Naive B cell (primary cell): ENCODE results near the gene ARHGEF28. TPM values are rescaled to one million over a fixed set of nuclear protein-coding genes. Genes with fewer than 3 reads are reported as not detected.

Source experiments
- ATAC-seq, 2 donors: fragments of 150-1000 bp; cut with Tn5 transposase; 2 replicates each; pipeline ENCODE4 v1.10.0; 2021; ENCODE audit warnings: low read depth in 2 of 2, mild to moderate bottlenecking in 2 of 2, moderate library complexity in 2 of 2
- DNase-seq: peaks from one replicate; pipeline ENCODE4 v3.0.0; 2022
- H3K27ac Mint-ChIP-seq, 6 donors: one replicate each; pipeline ENCODE4 v1.8.0; 2020 to 2022; ENCODE audit warnings: mild to moderate bottlenecking in 6 of 6, mixed read lengths in 6 of 6, moderate library complexity in 5 of 6, inconsistent platforms in 2 of 6
- H3K27me3 Mint-ChIP-seq, 3 donors: one replicate each; pipeline ENCODE4 v1.8.0; 2021 to 2022; ENCODE audit warnings: mixed read lengths in 3 of 3, mild to moderate bottlenecking in 1 of 3
- H3K36me3 Mint-ChIP-seq, 2 donors: one replicate each; pipeline ENCODE4 v1.8.0; 2020 to 2022; ENCODE audit warnings: mixed read lengths in 2 of 2, inconsistent platforms in 1 of 2, mild to moderate bottlenecking in 1 of 2
- H3K4me1 Mint-ChIP-seq, 3 donors: one replicate each; pipeline ENCODE4 v1.8.0; 2020 to 2022; ENCODE audit warnings: mixed read lengths in 3 of 3, inconsistent platforms in 1 of 3, mild to moderate bottlenecking in 1 of 3, moderate library complexity in 1 of 3
- H3K4me3 Mint-ChIP-seq, 8 donors: one replicate each; pipeline ENCODE4 v1.8.0; 2020 to 2022; ENCODE audit warnings: mild to moderate bottlenecking in 8 of 8, mixed read lengths in 8 of 8, moderate library complexity in 8 of 8, inconsistent platforms in 2 of 8
- H3K9me3 Mint-ChIP-seq, 7 donors: one replicate each; pipeline ENCODE4 v1.8.0; 2020 to 2022; ENCODE audit warnings: mixed read lengths in 7 of 7, mild to moderate bottlenecking in 5 of 7, inconsistent platforms in 2 of 7, moderate library complexity in 1 of 7
- polyA plus RNA-seq, 6 donors: library from polyadenylated mRNA; unstranded; fragments of 300-500 nt; fragmentation: Illumina TruSeq; gene quantifications; one replicate each; pipeline ENCODE4 v1.2.3, GENCODE V29; 2021; ENCODE audit warnings: low read depth in 6 of 6

The ARHGEF28 gene
- polyA plus RNA-seq, 6 donors from 2014 or later = not detected

- DNase-seq (no peak), ATAC-seq (no peak)
- peaks cover 4 to 14% (median 6%) of the 10 kb centered on the region in 3 donors for H3K27me3 Mint-ChIP-seq
- peaks cover 0 to 2% (median 0%) of the 10 kb centered on the region in 7 donors for H3K9me3 Mint-ChIP-seq
- no peaks in the 10 kb centered on the region for H3K4me1 Mint-ChIP-seq
- H3K36me3 Mint-ChIP-seq = no peaks in the 10 kb centered on the region
- no peak overlapping the region for H3K27ac Mint-ChIP-seq
- H3K4me3 Mint-ChIP-seq = no peak overlapping the region
Measured at GRCh38 chr5:73728493-73729273, 102.7 kb downstream of the ARHGEF28 start.

- Mint-ChIP-seq H3K9me3 (peaks cover 0 to 7% (median 2%) of the 10 kb centered on the region in 7 donors), H3K36me3 (no peaks in the 10 kb centered on the region), H3K4me1 (no peaks in the 10 kb centered on the region), H3K27ac (peak overlapping the region in 1 of 6 donors; percentile 13), H3K27me3 (peaks cover 6 to 14% (median 8%) of the 10 kb centered on the region in 3 donors), H3K4me3 (no peak overlapping the region)
- DNase-seq (no peak), ATAC-seq (no peak)
Measured at GRCh38 chr5:73729329-73729728, 103.3 kb downstream of the ARHGEF28 start.

GRCh38 chr5:73732045-73732444, 106.0 kb downstream of the ARHGEF28 start:
- no peak for ATAC-seq
- no peak for DNase-seq
- no peaks in the 10 kb centered on the region for H3K4me1 Mint-ChIP-seq
- H3K9me3 Mint-ChIP-seq = peaks cover 0 to 12% (median 2%) of the 10 kb centered on the region in 7 donors
- H3K36me3 Mint-ChIP-seq = no peaks in the 10 kb centered on the region
- H3K27ac Mint-ChIP-seq = no peak overlapping the region
- H3K27me3 Mint-ChIP-seq = peaks cover 10 to 17% (median 13%) of the 10 kb centered on the region in 3 donors
- H3K4me3 Mint-ChIP-seq = no peak overlapping the region

GRCh38 chr5:73733219-73733618, 107.2 kb downstream of the ARHGEF28 start:
- H3K27ac Mint-ChIP-seq = no peak overlapping the region
- H3K9me3 Mint-ChIP-seq = peaks cover 0 to 12% (median 2%) of the 10 kb centered on the region in 7 donors
- H3K4me3 Mint-ChIP-seq = no peak overlapping the region
- no peaks in the 10 kb centered on the region for H3K36me3 Mint-ChIP-seq
- DNase-seq = no peak
- H3K4me1 Mint-ChIP-seq = no peaks in the 10 kb centered on the region
- no peak for ATAC-seq
- H3K27me3 Mint-ChIP-seq = peaks cover 5 to 29% (median 20%) of the 10 kb centered on the region in 3 donors

GRCh38 chr5:73735032-73735734, 109.2 kb downstream of the ARHGEF28 start:
- Mint-ChIP-seq H3K36me3 (no peaks in the 10 kb centered on the region), H3K4me1 (no peaks in the 10 kb centered on the region), H3K4me3 (no peak overlapping the region), H3K27me3 (peaks cover 0 to 33% (median 23%) of the 10 kb centered on the region in 3 donors), H3K27ac (no peak overlapping the region), H3K9me3 (peaks cover 0 to 12% (median 2%) of the 10 kb centered on the region in 7 donors)
- DNase-seq = no peak
- ATAC-seq = no peak

GRCh38 chr5:73739650-73740049, 113.7 kb downstream of the ARHGEF28 start:
- no peaks in the 10 kb centered on the region for H3K36me3 Mint-ChIP-seq
- DNase-seq (no peak), ATAC-seq (no peak)
- H3K27ac Mint-ChIP-seq = no peak overlapping the region
- peaks cover 0 to 25% (median 17%) of the 10 kb centered on the region in 3 donors for H3K27me3 Mint-ChIP-seq
- H3K9me3 Mint-ChIP-seq = peaks cover 0 to 5% (median 2%) of the 10 kb centered on the region in 7 donors
- H3K4me1 Mint-ChIP-seq = no peaks in the 10 kb centered on the region
- H3K4me3 Mint-ChIP-seq = no peak overlapping the region

- ATAC-seq (no peak), DNase-seq (no peak)
- H3K9me3 Mint-ChIP-seq = peaks cover 0 to 5% (median 2%) of the 10 kb centered on the region in 7 donors
- no peak overlapping the region for H3K4me3 Mint-ChIP-seq
- no peaks in the 10 kb centered on the region for H3K4me1 Mint-ChIP-seq
- H3K36me3 Mint-ChIP-seq = no peaks in the 10 kb centered on the region
- H3K27ac Mint-ChIP-seq = no peak overlapping the region
- peaks cover 0 to 25% (median 17%) of the 10 kb centered on the region in 3 donors for H3K27me3 Mint-ChIP-seq
Measured at GRCh38 chr5:73740274-73740790, 114.3 kb downstream of the ARHGEF28 start.

GRCh38 chr5:73743161-73743560, 117.2 kb downstream of the ARHGEF28 start:
- no peak for DNase-seq
- ATAC-seq = no peak
- Mint-ChIP-seq H3K9me3 (peaks cover 0 to 5% (median 3%) of the 10 kb centered on the region in 7 donors), H3K27me3 (peaks cover 0 to 16% (median 4%) of the 10 kb centered on the region in 3 donors), H3K36me3 (no peaks in the 10 kb centered on the region), H3K27ac (no peak overlapping the region), H3K4me1 (no peaks in the 10 kb centered on the region), H3K4me3 (no peak overlapping the region)

- H3K9me3 Mint-ChIP-seq = peaks cover 0 to 5% (median 3%) of the 10 kb centered on the region in 7 donors
- no peak overlapping the region for H3K27ac Mint-ChIP-seq
- peaks cover 6 to 19% (median 12%) of the 10 kb centered on the region in 3 donors for H3K27me3 Mint-ChIP-seq
- H3K4me3 Mint-ChIP-seq = no peak overlapping the region
- ATAC-seq = no peak
- H3K4me1 Mint-ChIP-seq = no peaks in the 10 kb centered on the region
- no peaks in the 10 kb centered on the region for H3K36me3 Mint-ChIP-seq
- no peak for DNase-seq
Measured at GRCh38 chr5:73745836-73746235, 119.8 kb downstream of the ARHGEF28 start.

GRCh38 chr5:73746608-73747007, 120.6 kb downstream of the ARHGEF28 start:
- DNase-seq (no peak), ATAC-seq (no peak)
- no peaks in the 10 kb centered on the region for H3K4me1 Mint-ChIP-seq
- no peaks in the 10 kb centered on the region for H3K36me3 Mint-ChIP-seq
- H3K27ac Mint-ChIP-seq = no peak overlapping the region
- H3K9me3 Mint-ChIP-seq = peaks cover 0 to 5% (median 3%) of the 10 kb centered on the region in 7 donors
- H3K4me3 Mint-ChIP-seq = no peak overlapping the region
- H3K27me3 Mint-ChIP-seq = peaks cover 6 to 19% (median 12%) of the 10 kb centered on the region in 3 donors

- H3K9me3 Mint-ChIP-seq = peaks cover 0 to 5% (median 0%) of the 10 kb centered on the region in 7 donors
- ATAC-seq (no peak), DNase-seq (no peak)
- H3K36me3 Mint-ChIP-seq = no peaks in the 10 kb centered on the region
- no peaks in the 10 kb centered on the region for H3K4me1 Mint-ChIP-seq
- H3K27ac Mint-ChIP-seq = peak overlapping the region in 1 of 6 donors; percentile 16
- peaks cover 16 to 31% (median 17%) of the 10 kb centered on the region in 3 donors for H3K27me3 Mint-ChIP-seq
- no peak overlapping the region for H3K4me3 Mint-ChIP-seq
Measured at GRCh38 chr5:73747696-73748380, 121.8 kb downstream of the ARHGEF28 start.

GRCh38 chr5:73748510-73749400, 122.8 kb downstream of the ARHGEF28 start:
- Mint-ChIP-seq H3K27ac (no peak overlapping the region), H3K4me3 (no peak overlapping the region), H3K36me3 (no peaks in the 10 kb centered on the region), H3K27me3 (peaks cover 21 to 37% (median 22%) of the 10 kb centered on the region in 3 donors), H3K4me1 (no peaks in the 10 kb centered on the region), H3K9me3 (peaks cover 0 to 5% (median 0%) of the 10 kb centered on the region in 7 donors)
- no peak for ATAC-seq
- no peak for DNase-seq
